HUES6 (cell line): ENCODE measurements around the gene N4BP2L2.
A peak's percentile ranks its signal among the peaks of the same experiment; 100 is the strongest.
"Not testable (repeated sequence)": the region's sequence is repeated elsewhere in the genome, so short reads cannot be mapped to it uniquely, and the experiment has no call there.

Experiments used
- H3K27ac ChIP-seq: 2 replicates; pipeline ENCODE4 v1.7.0; 2013; ENCODE audit warnings: low read depth, mild to moderate bottlenecking, low read length, inconsistent platforms
- H3K27me3 ChIP-seq: 2 replicates; pipeline ENCODE4 v1.6.1; 2013; ENCODE audit warnings: low read length; ENCODE audit not compliant: control insufficient read depth, insufficient read depth
- H3K36me3 ChIP-seq: 2 replicates; pipeline ENCODE4 v1.6.1; 2013; ENCODE audit warnings: low read length; ENCODE audit not compliant: control insufficient read depth, insufficient read depth
- H3K4me1 ChIP-seq: 2 replicates; pipeline ENCODE4 v1.6.1; 2013; ENCODE audit warnings: low read length; ENCODE audit not compliant: control insufficient read depth, insufficient read depth
- H3K4me3 ChIP-seq: 2 replicates; pipeline ENCODE4 v1.5.1; 2013; ENCODE audit warnings: low read depth, low read length
- H3K9ac ChIP-seq: one replicate; pipeline ENCODE4 v1.6.1; 2013; ENCODE audit warnings: mild to moderate bottlenecking, low read length
- H3K9me3 ChIP-seq: 2 replicates; pipeline ENCODE4 v1.6.1; 2013; ENCODE audit warnings: low read depth, low read length; ENCODE audit not compliant: control insufficient read depth, insufficient read depth

The N4BP2L2 gene

DNA sequence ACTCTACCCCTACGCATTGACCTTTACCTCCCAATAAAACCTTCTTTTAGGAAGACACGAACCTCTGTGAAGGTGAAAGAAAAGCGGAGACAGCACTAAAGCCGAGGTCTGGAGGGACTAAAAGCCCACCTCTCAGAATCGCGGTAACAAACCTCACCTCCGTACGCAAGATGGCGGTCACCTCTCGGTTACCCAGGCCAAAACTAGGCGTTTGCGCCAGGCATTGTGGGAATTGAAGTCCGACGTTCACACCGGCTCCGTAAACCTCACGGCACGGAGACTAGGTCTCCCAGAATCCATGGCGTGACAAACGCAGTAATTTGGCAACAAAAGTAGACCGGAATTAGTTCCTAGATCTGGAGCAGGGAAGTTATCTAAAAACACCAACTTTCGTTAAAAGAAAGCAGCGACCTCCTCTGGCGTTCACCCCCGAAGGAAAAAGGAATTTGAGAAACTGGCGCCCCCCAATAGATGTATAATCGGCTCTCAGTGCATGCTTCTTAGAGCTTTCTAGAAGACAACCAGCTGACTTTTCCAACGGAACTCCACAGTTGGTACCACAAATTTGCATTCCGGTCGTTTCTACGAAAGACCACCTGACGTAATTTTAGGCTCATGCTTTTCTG lies at the start of gene N4BP2L2:
TSS of gene N4BP2L2 (minus strand) at position 175 of the 626 bp plus-strand sequence. CDS start 1,768 bp downstream, outside the sequence.
- Histone ChIP-seq H3K9me3 (no peaks in the 10 kb centered on the region), H3K27me3 (no peaks in the 10 kb centered on the region), H3K9ac (peak within 1 kb of the TSS; percentile 73), H3K36me3 (peaks cover 24% of the 10 kb centered on the region), H3K27ac (peak within 1 kb of the TSS; percentile 10), H3K4me1 (no peaks in the 10 kb centered on the region), H3K4me3 (peak within 1 kb of the TSS; percentile 88)

- H3K4me1 ChIP-seq: peaks cover 21% of the 10 kb centered on the region
- peak overlapping the region; percentile 90 for H3K4me3 ChIP-seq
- H3K27ac ChIP-seq: no peak overlapping the region; the same call in 1 of the 2 replicates
- H3K36me3 ChIP-seq: no peaks in the 10 kb centered on the region
- peaks cover 3% of the 10 kb centered on the region; the same call in 1 of the 2 replicates for H3K27me3 ChIP-seq
- no peaks in the 10 kb centered on the region for H3K9me3 ChIP-seq
- H3K9ac ChIP-seq: peak overlapping the region; percentile 89
These were observed 49.2 kb upstream of the N4BP2L2 start for GRCh38 chr13:32587811-32588170.

- no peak overlapping the region; the same call in 1 of the 2 replicates for H3K27ac ChIP-seq
- peak overlapping the region; percentile 90 for H3K4me3 ChIP-seq
- peaks cover 3% of the 10 kb centered on the region; the same call in 1 of the 2 replicates for H3K27me3 ChIP-seq
- peak overlapping the region; percentile 89 for H3K9ac ChIP-seq
- H3K9me3 ChIP-seq: no peaks in the 10 kb centered on the region
- peaks cover 21% of the 10 kb centered on the region for H3K4me1 ChIP-seq
- H3K36me3 ChIP-seq: no peaks in the 10 kb centered on the region
These were observed 48.6 kb upstream of the N4BP2L2 start for GRCh38 chr13:32587011-32587810.

- Histone ChIP-seq H3K27ac (peak within 1 kb of the TSS; percentile 85; the same call in 1 of the 2 replicates), H3K4me1 (peaks cover 21% of the 10 kb centered on the region), H3K9ac (peak within 1 kb of the TSS; percentile 95), H3K9me3 (no peaks in the 10 kb centered on the region), H3K36me3 (no peaks in the 10 kb centered on the region), H3K27me3 (peaks cover 3% of the 10 kb centered on the region; the same call in 1 of the 2 replicates), H3K4me3 (peak within 1 kb of the TSS; percentile 90)
These were observed 47.7 kb upstream of the N4BP2L2 start, which contains the start of gene PDS5B for GRCh38 chr13:32586080-32586900. TSS of gene PDS5B (plus strand) at chr13:32586452. CDS start at chr13:32648773, 62,321 bp downstream.

DNA sequence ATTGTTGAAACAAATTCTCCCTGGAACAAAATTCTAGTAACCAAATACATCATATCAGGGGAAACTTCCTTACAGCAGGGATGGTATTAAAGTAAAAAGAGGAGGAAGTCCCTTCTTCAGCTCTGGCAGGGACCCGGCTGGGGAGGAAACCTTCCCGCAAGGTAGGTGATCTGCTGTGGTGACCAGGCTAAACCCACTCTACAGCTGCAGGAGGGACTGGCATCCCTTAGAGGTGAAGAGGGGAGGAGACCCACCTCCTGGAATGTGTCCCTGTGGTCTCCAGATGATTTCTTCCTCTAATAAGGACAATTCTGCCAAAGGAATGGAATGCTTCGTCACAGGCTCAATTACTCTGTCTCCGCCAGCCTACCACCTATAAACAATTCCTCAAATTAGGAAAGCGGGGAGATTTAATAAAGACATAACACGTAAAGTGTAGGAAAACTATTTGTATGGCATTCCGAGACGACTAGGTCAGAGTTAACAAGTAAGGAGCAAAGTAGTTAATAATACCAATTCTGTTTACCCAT lies 47.0 kb upstream of the N4BP2L2 start:
- no peaks in the 10 kb centered on the region for H3K36me3 ChIP-seq
- peaks cover 21% of the 10 kb centered on the region for H3K4me1 ChIP-seq
- no peak overlapping the region for H3K27ac ChIP-seq
- H3K27me3 ChIP-seq: peaks cover 3% of the 10 kb centered on the region; the same call in 1 of the 2 replicates
- no peaks in the 10 kb centered on the region for H3K9me3 ChIP-seq
- H3K4me3 ChIP-seq: peak overlapping the region; percentile 79
- H3K9ac ChIP-seq: peak overlapping the region; percentile 41

DNA sequence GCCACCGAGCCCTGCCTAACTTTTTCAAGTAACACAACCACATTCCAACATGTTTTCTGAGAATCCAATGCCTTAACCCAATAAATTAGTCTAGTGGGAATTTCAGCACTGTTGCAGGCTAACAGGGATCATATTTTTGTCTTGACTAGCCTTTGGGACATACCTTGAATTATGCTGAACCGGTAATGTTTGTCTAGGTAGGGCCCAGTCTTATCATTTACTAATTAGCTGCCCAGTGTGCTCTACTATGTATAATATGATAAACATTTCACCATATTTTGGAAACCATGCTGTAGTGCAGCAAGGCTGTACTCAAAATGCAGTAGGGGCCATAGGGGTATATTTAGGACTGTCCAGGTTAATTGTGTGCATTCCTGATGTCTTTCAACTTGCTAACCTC lies 44.4 kb upstream of the N4BP2L2 start:
- Histone ChIP-seq H3K9me3 (peaks cover 6% of the 10 kb centered on the region), H3K4me3 (no peak overlapping the region), H3K4me1 (0 out of 2 replicates have a peak, but pooled peaks cover 4% of the 10 kb centered on the region), H3K27ac (no peak overlapping the region), H3K27me3 (peaks cover 3% of the 10 kb centered on the region; the same call in 1 of the 2 replicates), H3K36me3 (no peaks in the 10 kb centered on the region), H3K9ac (no peak overlapping the region)

DNA sequence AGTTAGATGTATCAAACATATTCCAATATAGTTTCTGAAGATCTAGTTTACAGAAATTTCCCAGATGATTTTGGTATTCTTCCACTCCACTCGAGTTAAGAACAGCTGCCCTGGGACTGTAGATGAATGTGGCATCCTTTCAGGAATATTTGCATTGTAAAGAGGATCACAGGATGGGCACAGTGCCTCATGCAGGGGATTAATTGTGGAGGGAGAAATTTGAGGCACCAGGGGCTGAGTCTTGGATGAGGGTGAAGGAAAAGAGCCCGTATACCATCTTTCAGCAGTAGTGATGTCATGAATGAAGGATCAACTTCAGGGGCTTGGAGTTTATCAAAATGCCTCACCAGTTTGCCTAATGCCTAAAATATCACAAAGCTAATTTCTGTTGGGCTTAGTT lies 43.7 kb upstream of the N4BP2L2 start:
- no peak overlapping the region for H3K9ac ChIP-seq
- peaks cover 12% of the 10 kb centered on the region for H3K9me3 ChIP-seq
- no peaks in the 10 kb centered on the region for H3K36me3 ChIP-seq
- H3K27ac ChIP-seq: no peak overlapping the region
- H3K4me1 ChIP-seq: 0 out of 2 replicates have a peak, but pooled peaks cover 4% of the 10 kb centered on the region
- H3K27me3 ChIP-seq: peaks cover 3% of the 10 kb centered on the region; the same call in 1 of the 2 replicates
- H3K4me3 ChIP-seq: no peak overlapping the region

- H3K36me3 ChIP-seq: no peaks in the 10 kb centered on the region
- H3K27ac ChIP-seq: no peak overlapping the region
- H3K27me3 ChIP-seq: peaks cover 3% of the 10 kb centered on the region; the same call in 1 of the 2 replicates
These were observed 42.7 kb upstream of the N4BP2L2 start for GRCh38 chr13:32581177-32581786.

DNA sequence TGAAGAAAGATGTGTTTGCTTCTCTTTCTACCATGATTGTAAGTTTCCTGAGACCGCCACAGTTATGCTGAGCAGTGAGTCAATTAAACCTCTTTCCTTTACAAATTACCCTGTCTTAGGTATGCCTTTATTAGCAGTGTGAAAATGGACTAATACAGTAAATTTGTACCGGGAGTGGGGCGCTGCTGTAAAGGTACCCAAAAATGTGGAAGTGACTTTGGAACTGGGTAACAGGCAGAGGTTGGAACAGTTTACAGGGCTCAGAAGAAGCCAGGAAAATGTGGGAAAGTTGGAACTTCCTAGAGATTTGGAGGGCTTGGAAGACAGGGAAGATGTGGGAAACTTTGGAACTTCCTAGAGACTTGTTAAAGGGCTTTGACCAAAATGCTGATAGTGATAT lies 38.4 kb upstream of the N4BP2L2 start:
- H3K9me3 ChIP-seq: peaks cover 18% of the 10 kb centered on the region
- no peak overlapping the region for H3K4me3 ChIP-seq
- H3K27ac ChIP-seq: no peak overlapping the region
- H3K4me1 ChIP-seq: no peaks in the 10 kb centered on the region
- no peaks in the 10 kb centered on the region for H3K36me3 ChIP-seq
- no peak overlapping the region for H3K9ac ChIP-seq
- no peaks in the 10 kb centered on the region for H3K27me3 ChIP-seq

More at GRCh38 chr13:32581177-32581786, 42.7 kb upstream of the N4BP2L2 start:
- Histone ChIP-seq H3K4me3 (no peak overlapping the region), H3K9me3 (peaks cover 18% of the 10 kb centered on the region), H3K9ac (no peak overlapping the region), H3K4me1 (0 out of 2 replicates have a peak, but pooled peaks cover 4% of the 10 kb centered on the region)

- H3K4me3 ChIP-seq, H3K4me1 ChIP-seq, H3K9ac ChIP-seq, H3K27me3 ChIP-seq, H3K27ac ChIP-seq, H3K36me3 ChIP-seq: not testable (repeated sequence)
- peaks cover 18% of the 10 kb centered on the region for H3K9me3 ChIP-seq
These were observed 37.1 kb upstream of the N4BP2L2 start for GRCh38 chr13:32575687-32576086.
